Right ventricle myocardium inferior (tissue), 1 donor: ENCODE measurements around the gene MEF2C. TPM values are rescaled to one million over a fixed set of nuclear protein-coding genes. Genes with fewer than 3 reads are reported as not detected.

Experiments used
- ATAC-seq: fragments of 200-7000 bp; cut with Tn5 transposase; one replicate; pipeline ENCODE4 v1.9.1; 2020; ENCODE audit warnings: mild to moderate bottlenecking, moderate library complexity
- DNase-seq: peaks from one replicate; pipeline ENCODE4 v3.0.0; 2021; ENCODE audit errors: missing footprints
- intact Hi-C: fragments of 100-400 bp; cut with DNase I; formaldehyde crosslinking; loops from one replicate; pipeline ENCODE4 v1.11.0; 2022
- total RNA-seq: library from RNA; stranded (reverse); fragmentation: NEBNext Ultra II Directional; extraction: Animal tissue kit (Norgen Biotek cat#: 25700); gene quantifications from one replicate; pipeline ENCODE4 v1.2.1, GENCODE V29; 2021
- donor health status: DM: no; HTN: yes; CAD: no; lungs with severe emphysema.

Gene MEF2C
- total RNA-seq, 1 donor from 2014 or later, result 46.7 TPM

- DNase-seq, result no peak
- ATAC-seq, result no peak
- intact Hi-C loops, result no loop called here
Observed at GRCh38 chr5:88719434-88719833, 163.6 kb downstream of the MEF2C start.

DNA sequence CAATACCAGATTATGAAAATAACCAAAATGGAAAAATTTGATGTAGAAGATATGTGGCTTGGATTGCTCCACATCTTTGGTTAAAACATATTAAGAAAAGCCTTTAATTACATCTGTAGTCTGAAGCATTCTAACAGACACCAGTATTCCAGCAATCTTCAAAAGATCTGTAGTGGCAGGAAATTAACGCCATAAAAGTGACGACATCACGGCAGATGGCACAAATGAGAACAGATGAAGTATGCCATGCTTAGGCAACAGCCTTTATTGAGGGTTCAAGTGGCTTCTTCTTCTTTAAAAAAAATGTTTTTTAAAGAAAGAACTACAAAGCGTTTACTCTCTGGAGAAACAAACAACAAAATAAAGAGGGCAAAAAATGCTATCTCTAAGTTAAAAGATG is 164.2 kb downstream of the MEF2C start:
- ATAC-seq, result no peak
- intact Hi-C loops, result no loop called here

DNA sequence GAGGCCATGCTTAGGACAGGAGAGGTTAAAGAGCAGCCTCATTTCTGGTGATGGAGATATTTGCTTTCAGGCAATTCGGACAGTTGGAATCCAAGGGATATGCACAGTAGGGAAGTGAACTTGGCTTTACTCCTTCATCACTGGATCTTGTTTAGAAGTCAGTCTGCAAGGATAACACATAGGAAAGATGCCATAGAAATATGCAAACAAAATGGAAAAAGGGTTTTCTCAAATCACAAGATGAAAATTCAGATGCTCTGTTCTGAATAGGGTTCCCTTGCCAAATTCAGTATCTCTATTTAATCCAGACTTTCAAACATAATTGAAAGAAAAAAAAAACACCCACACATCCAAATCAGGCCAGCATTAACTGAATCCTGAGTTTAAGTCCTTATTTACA is 166.9 kb downstream of the MEF2C start:
- intact Hi-C loops, result no loop called here

More for the DNA sequence above, 164.2 kb downstream of the MEF2C start:
- no peak for DNase-seq

DNA sequence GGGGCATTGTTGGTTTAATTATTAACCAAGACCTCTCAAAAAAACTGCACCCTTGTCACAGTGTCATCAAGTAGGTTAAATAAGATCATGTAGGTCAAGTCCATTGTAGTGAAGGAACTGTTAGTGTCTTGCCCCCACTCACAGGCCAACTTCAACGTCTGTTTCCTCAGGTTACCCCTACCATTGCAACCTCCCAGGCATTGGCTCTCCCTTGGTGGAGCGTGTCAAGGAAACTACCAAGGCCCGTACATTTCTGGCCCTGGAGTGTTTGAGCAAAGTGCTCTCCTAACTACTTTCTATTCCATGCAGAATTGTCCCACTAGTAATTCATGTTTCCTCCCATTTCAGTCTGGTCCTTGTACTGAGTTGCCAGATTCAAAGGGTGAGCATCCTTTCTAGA is 167.5 kb downstream of the MEF2C start:
- no peak for ATAC-seq
- intact Hi-C loops, result no loop called here
- DNase-seq, result no peak

More for the DNA sequence above, 166.9 kb downstream of the MEF2C start:
- DNase-seq (no peak), ATAC-seq (no peak)

GRCh38 chr5:88713818-88714217 is 169.2 kb downstream of the MEF2C start:
- ATAC-seq (no peak), DNase-seq (no peak)
- intact Hi-C loops, result no loop called here

DNA sequence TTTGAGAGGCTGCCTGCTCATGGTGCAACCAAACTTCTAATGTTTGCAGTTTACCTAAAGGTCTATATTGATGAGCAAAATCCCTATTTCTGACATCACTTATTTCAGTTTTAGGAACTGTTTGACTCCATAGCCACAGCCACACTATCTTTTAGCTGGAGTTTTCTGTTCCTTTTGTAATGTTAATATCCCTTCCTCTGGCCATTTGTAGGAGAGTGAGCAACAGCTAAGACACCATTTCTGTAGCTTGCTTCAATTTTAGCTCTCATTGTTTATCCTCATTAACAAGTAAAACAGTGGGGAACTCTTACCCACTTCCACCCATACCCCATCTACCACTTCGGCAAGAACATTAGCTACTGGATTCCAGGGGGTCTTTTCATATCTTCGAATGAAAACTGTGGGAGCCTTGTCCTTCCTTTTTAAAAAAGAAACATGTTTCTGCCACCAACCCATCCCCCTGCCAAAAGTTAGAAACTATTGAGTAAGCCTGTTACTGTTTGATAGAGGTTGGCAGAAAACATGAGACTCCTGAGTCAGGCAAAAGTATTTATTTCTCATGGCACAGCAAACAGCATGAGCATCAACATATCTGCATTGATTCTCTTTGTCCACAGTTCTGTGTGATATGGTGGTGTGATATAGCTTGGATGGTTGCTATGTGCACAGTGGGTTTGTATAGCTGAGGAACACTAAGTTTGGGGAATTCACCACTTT is 174.1 kb downstream of the MEF2C start:
- ATAC-seq, result no peak
- intact Hi-C loops, result no loop called here
- no peak for DNase-seq

DNA sequence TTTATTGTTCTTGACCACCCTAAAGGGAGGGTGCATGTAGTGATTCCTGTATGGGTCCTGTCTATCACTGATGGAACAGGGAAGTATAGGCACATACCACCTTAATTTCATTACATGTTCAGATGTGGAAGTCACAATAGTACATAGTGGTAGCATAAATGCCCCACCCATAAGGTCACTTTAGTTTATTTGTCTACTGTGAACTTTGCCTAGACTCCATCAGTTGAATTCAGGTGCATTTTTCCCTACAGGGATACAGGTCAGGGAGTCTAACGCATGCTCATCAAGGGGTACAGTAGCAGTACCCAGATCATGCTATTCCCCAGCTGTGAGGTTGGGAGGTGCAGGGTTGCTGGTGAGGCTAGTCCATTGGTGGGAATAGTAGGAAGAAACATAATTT is 175.0 kb downstream of the MEF2C start:
- ATAC-seq (no peak), DNase-seq (no peak)
- intact Hi-C loops, result no loop called here

GRCh38 chr5:88707216-88707965 is 175.6 kb downstream of the MEF2C start:
- ATAC-seq (no peak), DNase-seq (no peak)
- intact Hi-C loops, result no loop called here

DNA sequence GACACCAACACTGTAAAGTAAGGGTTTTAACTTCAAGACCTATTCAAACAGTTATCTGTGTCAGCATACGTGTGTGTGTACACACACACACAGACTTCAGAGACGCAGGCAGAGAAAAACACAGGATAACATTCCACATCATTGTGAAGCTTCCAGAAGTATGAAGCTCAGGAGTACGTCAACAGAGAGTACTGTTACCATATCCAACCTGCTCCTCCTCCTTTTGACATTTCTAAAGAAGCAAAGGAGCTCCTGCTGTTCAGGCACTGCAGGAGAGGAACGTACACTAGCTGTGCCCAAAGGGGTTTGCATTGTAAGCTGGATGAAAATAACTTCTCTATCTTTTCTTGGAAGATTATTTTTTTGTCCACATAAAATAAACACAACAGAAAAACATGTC is 180.7 kb downstream of the MEF2C start:
- no peak for DNase-seq
- intact Hi-C loops, result no loop called here
- no peak for ATAC-seq

- DNase-seq, result no peak
- ATAC-seq, result no peak
- intact Hi-C loops, result no loop called here
Observed at GRCh38 chr5:88700121-88700520, 182.9 kb downstream of the MEF2C start.

DNA sequence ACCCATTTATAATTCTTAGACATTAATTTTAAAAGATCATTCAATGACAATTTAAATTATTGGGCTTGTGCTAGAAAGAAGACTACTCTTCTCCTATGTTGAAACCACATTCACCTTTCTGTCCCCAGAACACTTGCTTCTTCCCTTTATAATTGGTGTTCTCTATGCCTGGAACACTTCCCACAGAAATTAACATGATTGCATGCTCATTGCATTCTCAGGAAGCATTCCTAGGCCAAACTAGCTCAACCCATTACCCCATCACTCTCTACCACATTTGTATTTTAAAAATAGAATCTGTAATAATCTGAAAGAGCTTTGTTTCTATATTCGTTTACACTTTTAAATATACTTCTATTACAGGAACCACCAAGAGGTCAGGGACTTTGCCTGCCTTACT is 184.7 kb downstream of the MEF2C start:
- ATAC-seq (no peak), DNase-seq (no peak)
- intact Hi-C loops, result no loop called here

- DNase-seq (no peak), ATAC-seq (no peak)
- intact Hi-C loops, result no loop called here
Observed at GRCh38 chr5:88696466-88696865, 186.5 kb downstream of the MEF2C start.

DNA sequence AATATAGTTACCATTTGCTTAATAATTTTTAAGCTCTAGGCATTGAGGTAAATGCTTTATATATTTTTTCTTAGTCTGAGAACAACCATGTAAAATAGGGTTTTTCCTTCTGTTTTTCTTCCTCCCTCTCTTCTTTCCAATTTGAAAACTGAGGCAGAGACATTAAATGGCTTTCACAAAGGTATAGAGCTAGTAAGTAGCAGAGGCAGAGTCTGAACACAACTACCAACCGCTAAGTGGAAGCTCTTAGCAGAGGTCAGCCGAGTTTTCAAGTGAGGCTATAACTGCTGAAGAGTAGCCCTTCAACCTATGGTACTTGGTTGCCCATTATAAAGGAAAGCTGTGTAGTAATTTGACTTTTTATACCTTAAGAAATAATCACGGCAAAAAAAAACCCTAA is 187.1 kb downstream of the MEF2C start:
- intact Hi-C loops, result no loop called here
- ATAC-seq (no peak), DNase-seq (no peak)

GRCh38 chr5:88695232-88695631 is 187.8 kb downstream of the MEF2C start:
- intact Hi-C loops, result no loop called here
- no peak for ATAC-seq
- no peak for DNase-seq

- intact Hi-C loops, result no loop called here
- ATAC-seq (no peak), DNase-seq (no peak)
Observed at GRCh38 chr5:88694023-88694679, 188.8 kb downstream of the MEF2C start.

GRCh38 chr5:88693071-88693932 is 189.7 kb downstream of the MEF2C start:
- no peak for DNase-seq
- intact Hi-C loops, result no loop called here
- ATAC-seq, result no peak

- ATAC-seq (peak; percentile 27), DNase-seq (no peak)
- intact Hi-C loops, result loop anchor here (2.0 kb wide), 1 partner anchor 911 kb away; no protein-coding TSS in a partner anchor
Observed at GRCh38 chr5:88691945-88692868, 190.8 kb downstream of the MEF2C start.

DNA sequence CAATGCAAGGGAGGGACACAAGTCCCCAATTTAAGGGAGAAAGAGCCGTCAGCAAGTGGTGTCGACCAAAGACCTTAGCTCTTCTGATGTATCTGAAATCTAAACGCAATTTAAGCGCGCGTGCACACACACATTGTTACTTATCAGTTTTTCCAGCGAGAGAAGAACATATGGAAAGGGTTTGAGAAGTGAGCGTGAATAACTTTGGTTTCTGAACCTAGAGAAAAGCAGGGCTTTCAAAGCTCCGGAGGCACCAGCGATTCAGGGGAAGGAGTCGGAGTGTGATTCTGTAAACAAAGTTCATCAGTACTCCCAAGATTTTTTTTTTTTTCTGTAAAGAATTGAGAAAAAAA is 191.8 kb downstream of the MEF2C start:
- intact Hi-C loops, result loop anchor here (2.0 kb wide), 1 partner anchor 910 kb away; no protein-coding TSS in a partner anchor
- no peak for DNase-seq
- no peak for ATAC-seq
